Ammon's horn (tissue), 1 donor: ENCODE data around the gene UTP14C.
"Not testable (repeated sequence)": the region's sequence is repeated elsewhere in the genome, so short reads cannot be mapped to it uniquely, and the experiment has no call there.

ENCODE experiments used
- DNase-seq: peaks from one replicate; pipeline ENCODE4 v3.0.0-alpha.2; 2016; ENCODE audit warnings: low spot score

Gene UTP14C

DNA sequence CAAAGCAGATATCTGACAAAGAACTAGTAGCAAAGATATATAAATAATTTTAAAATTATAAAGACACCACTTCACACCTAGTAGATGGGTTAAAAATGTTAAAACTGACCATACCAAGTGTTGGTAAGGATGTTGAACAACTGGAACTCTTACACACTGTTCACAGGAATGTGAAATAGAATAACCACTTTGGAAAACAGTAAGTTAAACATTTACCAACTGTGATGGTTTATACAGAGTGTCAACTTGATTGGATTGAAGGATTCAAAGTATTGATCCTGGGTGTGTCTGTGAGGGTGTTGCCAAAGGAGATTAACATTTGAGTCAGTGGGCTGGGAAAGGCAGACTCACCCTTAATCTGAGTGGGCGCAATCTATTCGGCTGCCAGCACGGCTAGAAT lies 19.2 kb downstream of the UTP14C start:
- DNase-seq = no peak

GRCh38 chr13:52047463-52047862 lies 23.0 kb downstream of the UTP14C start:
- DNase-seq = no peak

DNA sequence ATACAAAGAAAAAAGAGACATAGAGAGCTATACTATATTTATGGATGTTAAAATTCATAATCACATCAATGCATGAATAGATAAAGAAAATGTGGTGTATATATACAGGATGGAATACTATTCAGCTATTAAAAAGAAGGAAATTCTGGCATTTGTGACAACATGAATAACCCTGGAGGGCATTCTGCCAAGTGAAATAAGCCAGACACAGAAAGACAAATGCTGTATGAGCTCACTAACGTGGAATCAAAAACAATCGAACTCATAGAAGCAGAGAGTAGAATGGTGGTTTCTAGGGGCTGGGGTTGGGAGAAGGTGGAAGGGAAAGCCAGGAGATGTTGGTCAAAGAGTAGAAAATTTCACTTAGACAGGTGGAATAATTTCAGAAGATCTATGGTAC lies 24.0 kb downstream of the UTP14C start:
- no peak for DNase-seq

DNA sequence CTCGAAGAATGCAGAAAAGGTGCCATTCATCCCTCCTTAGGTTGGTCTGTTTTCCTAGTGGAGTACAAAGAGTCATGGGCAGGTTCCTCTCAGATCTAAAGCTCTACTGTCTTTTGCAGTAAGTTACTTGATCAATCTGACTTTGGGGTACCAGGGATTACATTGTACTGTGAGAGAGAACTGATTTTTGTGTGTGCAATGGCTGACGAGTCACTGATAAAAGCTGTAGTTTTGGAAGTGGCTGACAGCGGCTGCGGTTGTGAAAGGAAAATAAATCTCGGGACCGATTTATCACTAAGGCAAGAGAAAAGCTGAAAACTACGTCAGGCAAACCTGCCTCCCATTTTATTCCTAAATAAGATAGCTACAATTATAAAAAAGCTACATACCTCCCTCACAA lies 26.9 kb downstream of the UTP14C start:
- no peak for DNase-seq

- DNase-seq = no peak
These were observed 29.0 kb downstream of the UTP14C start for GRCh38 chr13:52053460-52053859.

DNA sequence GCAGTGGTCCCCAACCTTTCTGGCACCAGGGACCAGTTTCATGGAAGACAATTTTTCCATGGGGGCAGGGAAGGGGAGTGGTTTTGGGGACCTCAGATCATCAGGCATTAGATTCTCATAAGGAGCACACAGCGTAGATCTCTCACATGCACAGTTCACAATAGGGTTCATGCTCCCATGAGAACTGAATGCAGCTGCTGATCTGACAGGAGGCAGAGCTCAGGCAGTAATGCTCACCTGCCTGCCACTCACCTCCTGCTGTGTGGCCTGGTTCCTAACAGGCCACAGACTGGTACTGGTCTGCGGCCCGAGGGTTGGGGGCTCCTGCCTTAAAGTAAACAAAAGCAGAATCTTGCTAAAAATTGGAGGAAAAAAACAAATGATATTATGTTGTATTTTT lies 36.6 kb downstream of the UTP14C start:
- DNase-seq = not testable (repeated sequence)

DNA sequence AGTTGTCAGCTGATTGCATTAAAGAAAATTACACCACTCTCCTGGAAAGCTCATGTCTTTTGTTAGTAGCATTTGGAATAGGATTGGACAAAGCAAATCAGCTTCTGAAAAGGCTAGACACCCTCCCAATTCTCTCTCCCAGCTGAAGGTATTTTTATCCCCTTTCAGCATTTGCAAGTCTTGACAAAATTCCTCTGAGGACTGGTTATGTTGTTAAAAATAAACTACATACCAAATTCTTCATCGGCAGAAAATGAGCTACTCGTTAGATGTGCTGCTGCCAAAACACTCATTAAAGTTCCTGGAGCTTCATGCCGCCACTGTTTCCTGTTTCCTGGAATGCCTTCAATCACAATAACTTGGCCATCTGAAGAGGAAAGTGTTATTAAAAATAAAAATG lies 37.1 kb downstream of the UTP14C start:
- DNase-seq = no peak

GRCh38 chr13:52067237-52067636 lies 42.7 kb downstream of the UTP14C start:
- DNase-seq = no peak

DNA sequence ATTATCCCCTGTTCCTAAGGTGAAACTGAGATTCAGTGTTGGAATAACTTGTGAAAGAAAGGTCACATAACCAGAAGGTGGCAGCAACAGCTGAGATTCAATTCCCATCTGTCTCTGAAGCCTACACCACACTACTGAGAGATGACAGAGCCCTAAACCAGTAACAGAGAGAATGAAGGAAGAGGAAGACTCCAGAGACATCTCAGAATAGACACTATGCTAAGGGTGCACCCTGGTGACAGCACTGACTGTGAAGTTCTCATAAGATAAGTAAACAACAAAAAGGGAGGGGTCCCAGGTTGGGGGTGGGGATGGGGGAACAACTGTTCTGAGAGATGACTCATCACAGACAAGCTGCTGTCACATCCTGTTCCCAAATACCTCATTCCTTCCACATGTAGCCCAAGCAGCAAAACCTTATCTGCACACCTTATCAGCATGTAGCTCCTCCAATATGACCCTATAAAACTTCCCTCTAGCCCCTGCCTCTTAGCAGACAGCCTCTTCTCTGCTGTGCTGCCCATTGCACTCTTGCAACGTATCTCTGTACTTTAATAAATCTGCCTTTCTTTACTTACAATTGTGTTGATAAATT lies 46.5 kb downstream of the UTP14C start:
- peak; percentile 18 for DNase-seq
